ENCODE data around the gene MXRA8.

MXRA8 gene

GRCh38 chr1:1398677-1399186 is 40.4 kb upstream of the MXRA8 start:
- no peak for TF ChIP-seq CTCF (IDR thresholded peaks at IDR 0.05; ENCODE audit: control extremely low read depth, extremely low read depth, low read depth, missing control alignments)
- ChIA-PET CTCF (interaction anchor here (0.8 to 2.9 kb wide), 13 partner anchors 9 to 106 kb away, joined by 3 to 20 read pairs (median 6); partner anchors contain the start of gene AURKAIP1), POLR2A (interaction anchor here (1.0 to 1.4 kb wide), 3 partner anchors 10 to 26 kb away, joined by 4 to 8 read pairs (median 5); partner anchors contain the start of gene AURKAIP1)
- no peak for DNase-seq (ENCODE audit: extremely low spot score)

DNA sequence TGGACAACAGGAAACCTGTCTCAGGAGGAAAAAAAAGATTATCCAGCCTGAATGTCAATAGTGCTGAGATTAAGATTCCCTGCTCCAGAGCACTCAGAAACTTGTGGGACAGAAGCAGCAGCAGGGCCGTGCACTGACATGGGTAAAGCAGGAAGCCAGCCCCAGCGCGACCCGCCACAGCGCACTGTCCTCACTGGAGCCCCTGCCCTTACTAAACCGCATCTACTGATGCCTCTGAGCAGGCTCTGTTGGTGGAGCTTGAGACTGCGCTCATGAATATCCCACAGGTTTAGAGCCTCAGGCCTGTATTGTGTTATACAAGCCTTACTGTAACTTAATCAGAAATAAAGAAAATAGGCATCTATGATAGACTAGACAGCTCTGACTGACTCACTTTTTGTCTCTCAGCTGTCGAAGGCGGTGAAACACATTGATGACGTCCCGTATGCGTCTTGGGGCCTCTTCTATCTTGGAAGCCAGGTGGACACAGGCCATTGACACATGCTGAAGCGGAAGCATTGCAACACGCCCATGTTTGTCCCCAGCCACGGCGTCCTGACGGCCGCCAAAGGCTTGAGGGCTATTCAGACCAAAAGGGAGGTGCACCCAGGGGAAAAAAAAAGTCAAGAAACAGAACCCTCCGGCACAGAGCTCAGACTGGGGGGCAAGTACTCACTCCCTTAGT is 39.6 kb upstream of the MXRA8 start:
- ChIA-PET POLR2A (interaction anchor here (1.4 kb wide), 2 partner anchors 9 kb away, joined by 3 to 8 read pairs; no protein-coding TSS in a partner anchor), CTCF (interaction anchor here (1.2 to 2.9 kb wide), 4 partner anchors 9 to 26 kb away, joined by 6 to 20 read pairs (median 12); partner anchors contain the start of gene AURKAIP1)
- no peak for TF ChIP-seq CTCF (IDR thresholded peaks at IDR 0.05; ENCODE audit: control extremely low read depth, extremely low read depth, low read depth, missing control alignments)
- DNase-seq (ENCODE audit: extremely low spot score): no peak

DNA sequence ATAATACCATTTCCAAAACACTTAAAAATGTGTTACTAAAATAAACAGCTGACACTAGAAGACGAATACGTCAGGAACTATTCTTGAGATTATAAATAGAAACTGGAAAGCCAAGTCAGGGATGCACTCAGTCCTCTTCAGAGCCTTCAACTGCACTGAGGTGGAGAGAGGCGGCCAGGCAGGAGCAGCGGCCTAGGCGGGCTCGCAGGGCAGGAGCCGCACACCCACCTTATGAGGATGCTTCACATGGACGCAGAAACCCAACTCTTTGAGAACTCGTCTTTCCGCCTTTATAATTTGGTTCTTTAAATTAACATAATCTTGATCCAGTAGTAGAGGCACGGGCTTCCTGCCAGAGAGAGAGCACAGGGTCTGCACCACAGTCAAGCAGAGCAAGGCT is 36.8 kb upstream of the MXRA8 start:
- ChIA-PET CTCF (interaction anchor here (1.3 kb wide), 1 partner anchor 45 kb away, joined by 3 read pairs; no protein-coding TSS in a partner anchor), POLR2A (no interaction called here)
- TF ChIP-seq CTCF (IDR thresholded peaks at IDR 0.05; ENCODE audit: control extremely low read depth, extremely low read depth, low read depth, missing control alignments): no peak
- no peak for DNase-seq (ENCODE audit: extremely low spot score)

GRCh38 chr1:1394116-1394515 is 35.8 kb upstream of the MXRA8 start:
- DNase-seq (ENCODE audit: extremely low spot score): no peak
- TF ChIP-seq CTCF (IDR thresholded peaks at IDR 0.05; ENCODE audit: control extremely low read depth, extremely low read depth, low read depth, missing control alignments): no peak
- CTCF ChIA-PET: no interaction called here
- POLR2A ChIA-PET: no interaction called here

GRCh38 chr1:1393428-1393827 is 35.1 kb upstream of the MXRA8 start:
- ChIA-PET CTCF (no interaction called here), POLR2A (no interaction called here)
- no peak for DNase-seq (ENCODE audit: extremely low spot score)
- TF ChIP-seq CTCF (IDR thresholded peaks at IDR 0.05; ENCODE audit: control extremely low read depth, extremely low read depth, low read depth, missing control alignments): no peak

- no peak for DNase-seq (ENCODE audit: extremely low spot score)
- CTCF ChIA-PET: interaction anchor here (2.2 kb wide), 1 partner anchor 21 kb away, joined by 5 read pairs; no protein-coding TSS in a partner anchor
- TF ChIP-seq CTCF (IDR thresholded peaks at IDR 0.05; ENCODE audit: control extremely low read depth, extremely low read depth, low read depth, missing control alignments): no peak
- POLR2A ChIA-PET: no interaction called here
Observed at GRCh38 chr1:1393014-1393413, 34.7 kb upstream of the MXRA8 start.

All from GM10248 (cell line).